HG02938 (cell line): Measurements from ENCODE around the gene MAGEH1.
A peak's percentile ranks its signal among the peaks of the same experiment; 100 is the strongest.

ENCODE experiments used
- ATAC-seq: cut with Tn5 transposase; IDR thresholded peaks from one replicate; pipeline ENCODE4 v1.9.1; 2021; ENCODE audit warnings: mild to moderate bottlenecking, moderate library complexity; ENCODE audit not compliant: unreplicated experiment

MAGEH1 gene

DNA sequence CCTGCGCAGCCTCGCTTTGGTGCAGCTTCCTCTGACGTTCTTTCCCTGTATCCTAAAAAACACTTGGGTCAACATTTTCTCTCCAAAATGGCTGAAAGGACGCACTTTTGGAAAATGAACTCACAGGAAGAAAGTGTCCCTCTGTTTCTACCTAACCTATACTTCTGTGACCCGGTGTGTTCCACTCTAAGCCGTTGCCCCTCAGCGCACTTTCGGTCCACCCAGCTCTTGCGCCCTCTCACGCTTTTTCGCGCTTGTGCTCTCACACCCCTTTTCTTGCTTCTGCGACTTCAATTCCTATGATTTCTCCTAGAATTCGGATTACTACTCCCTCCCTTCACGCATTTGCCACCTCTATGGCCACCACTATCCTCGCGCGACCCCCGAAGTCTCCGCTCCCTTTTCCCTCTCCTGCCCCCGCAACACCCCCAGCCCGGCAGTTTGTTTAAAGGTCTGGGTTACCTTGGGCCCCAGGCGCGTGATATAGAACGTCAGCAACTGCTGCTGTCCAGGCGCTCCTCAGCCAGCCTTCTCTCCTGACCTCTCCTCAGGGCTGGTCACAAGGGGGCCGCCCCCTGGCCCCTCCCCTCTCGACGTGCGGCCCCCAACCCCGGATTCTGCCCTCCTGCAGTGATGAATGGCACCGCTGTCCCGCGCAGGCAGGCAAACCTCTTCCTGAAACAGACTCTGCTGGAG is 37.5 kb downstream of the MAGEH1 start, which contains the start of gene USP51:
Gene USP51 (minus strand): TSS at position 535 of the 696 bp plus-strand sequence. CDS start 909 bp downstream, outside the sequence.
- ATAC-seq = peak; percentile 60

- no peak for ATAC-seq
These were observed 38.2 kb downstream of the MAGEH1 start for GRCh38 chrX:55490121-55490520.

- no peak for ATAC-seq
These were observed 39.0 kb downstream of the MAGEH1 start for GRCh38 chrX:55490974-55491373.
